Natural killer cell treated with Interleukin-12 subunit alpha and Interleukin-12 subunit beta and Interleukin-15 and Interleukin-18, amount 100 ng/mL, for 72 hours (primary cell): ENCODE measurements around the gene GABBR2. TPM values are rescaled to one million over a fixed set of nuclear protein-coding genes. Genes with fewer than 3 reads are reported as not detected.
"Not testable (repeated sequence)": the region's sequence is repeated elsewhere in the genome, so short reads cannot be mapped to it uniquely, and the experiment has no call there.

Experiments used
- ATAC-seq, 2 donors: fragments of 150-1000 bp; cut with Tn5 transposase in 1 of 2; sonication (Bioruptor Pico), chemical (Tn5 transposase) in 1 of 2; 2 replicates each; pipeline ENCODE4 v1.10.0; 2021
- DNase-seq: peaks from one replicate; pipeline ENCODE4 v3.0.0; 2022; ENCODE audit warnings: low spot score
- H3K27ac Mint-ChIP-seq, 2 donors: 1 replicate in 1 of 2; 2 replicates in 1 of 2; pipeline ENCODE4 v1.8.0; 2022; ENCODE audit warnings: mixed read lengths in 2 of 2, mild to moderate bottlenecking in 1 of 2, moderate library complexity in 1 of 2
- H3K27me3 Mint-ChIP-seq, 2 donors: 1 replicate in 1 of 2; 2 replicates in 1 of 2; pipeline ENCODE4 v1.8.0; 2022; ENCODE audit warnings: mixed read lengths in 2 of 2
- H3K36me3 Mint-ChIP-seq: one replicate; pipeline ENCODE4 v1.8.0; 2022; ENCODE audit warnings: mixed read lengths
- H3K4me1 Mint-ChIP-seq, 2 donors: 1 replicate in 1 of 2; 2 replicates in 1 of 2; pipeline ENCODE4 v1.8.0; 2022; ENCODE audit warnings: low read depth in 2 of 2, mixed read lengths in 2 of 2, mild to moderate bottlenecking in 1 of 2
- H3K4me3 Mint-ChIP-seq: one replicate; pipeline ENCODE4 v1.8.0; 2022; ENCODE audit warnings: mixed read lengths
- H3K9me3 Mint-ChIP-seq: 2 replicates; pipeline ENCODE4 v1.8.0; 2022; ENCODE audit warnings: mixed read lengths
- total RNA-seq, 2 donors: library from RNA; stranded (reverse); gene quantifications; one replicate each; pipeline ENCODE4 v1.2.3, GENCODE V29; 2022

GABBR2 gene
- total RNA-seq, 2 donors from 2014 or later, result not detected

DNA sequence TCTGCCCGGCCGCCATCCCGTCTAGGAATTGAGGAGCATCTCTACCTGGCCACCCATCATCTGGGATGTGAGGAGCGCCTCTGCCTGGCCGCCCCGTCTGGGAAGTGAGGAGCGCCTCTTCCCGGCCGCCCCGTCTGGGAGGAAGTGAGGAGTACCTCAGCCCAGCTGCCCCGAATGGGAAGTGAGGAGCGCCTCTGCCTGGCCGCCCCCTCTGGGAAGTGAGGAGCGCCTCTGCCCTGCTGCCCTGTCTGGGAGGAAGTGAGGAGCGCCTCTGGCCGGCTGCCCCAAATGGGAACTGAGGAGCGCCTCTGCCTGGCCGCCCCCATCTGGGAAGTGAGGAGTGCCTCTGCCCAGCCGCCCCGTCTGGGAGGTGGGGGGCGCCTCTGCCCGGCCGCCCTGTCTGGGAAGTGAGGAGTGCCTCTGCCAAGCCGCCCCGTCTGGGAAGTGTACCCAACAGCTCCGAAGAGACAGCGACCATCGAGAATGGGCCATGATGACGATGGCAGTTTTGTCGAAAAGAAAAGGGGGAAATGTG is 244.5 kb downstream of the GABBR2 start:
- not testable (repeated sequence) for DNase-seq, H3K27ac Mint-ChIP-seq, H3K9me3 Mint-ChIP-seq, H3K4me3 Mint-ChIP-seq, ATAC-seq, H3K4me1 Mint-ChIP-seq
- H3K27me3 Mint-ChIP-seq, result peaks cover 10 to 30% of the 10 kb centered on the region in 2 donors
- peaks cover 17% of the 10 kb centered on the region for H3K36me3 Mint-ChIP-seq

- Mint-ChIP-seq H3K27ac (no peak overlapping the region), H3K4me1 (no peaks in the 10 kb centered on the region), H3K9me3 (peaks cover 5% of the 10 kb centered on the region), H3K27me3 (peaks cover 9 to 39% of the 10 kb centered on the region in 2 donors), H3K4me3 (no peak overlapping the region), H3K36me3 (peaks cover 22% of the 10 kb centered on the region)
- ATAC-seq (no peak), DNase-seq (no peak)
Observed at GRCh38 chr9:98462310-98462709, 246.4 kb downstream of the GABBR2 start.

DNA sequence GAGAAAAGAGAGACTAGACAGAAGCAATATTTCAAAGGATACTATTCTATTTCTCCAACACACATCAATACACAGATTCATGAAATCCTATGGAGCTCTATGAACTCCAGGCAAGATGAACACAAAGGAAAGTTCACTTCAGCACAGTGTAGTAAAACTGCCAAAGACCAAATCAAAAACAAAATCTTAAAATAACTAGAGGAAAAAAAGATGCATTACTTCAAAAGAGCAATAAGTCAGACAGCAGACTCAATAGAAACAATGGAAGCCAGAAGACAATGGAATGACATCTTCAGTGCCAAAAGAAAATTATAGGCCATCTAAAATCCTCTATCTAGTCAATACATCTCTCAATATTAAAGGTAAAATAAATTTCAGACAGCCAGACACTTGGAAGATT is 248.0 kb downstream of the GABBR2 start:
- Mint-ChIP-seq H3K4me1 (no peaks in the 10 kb centered on the region), H3K4me3 (no peak overlapping the region), H3K27me3 (peaks cover 19 to 45% of the 10 kb centered on the region in 2 donors), H3K9me3 (peaks cover 5% of the 10 kb centered on the region), H3K27ac (no peak overlapping the region), H3K36me3 (peaks cover 22% of the 10 kb centered on the region)
- ATAC-seq, result no peak
- no peak for DNase-seq

DNA sequence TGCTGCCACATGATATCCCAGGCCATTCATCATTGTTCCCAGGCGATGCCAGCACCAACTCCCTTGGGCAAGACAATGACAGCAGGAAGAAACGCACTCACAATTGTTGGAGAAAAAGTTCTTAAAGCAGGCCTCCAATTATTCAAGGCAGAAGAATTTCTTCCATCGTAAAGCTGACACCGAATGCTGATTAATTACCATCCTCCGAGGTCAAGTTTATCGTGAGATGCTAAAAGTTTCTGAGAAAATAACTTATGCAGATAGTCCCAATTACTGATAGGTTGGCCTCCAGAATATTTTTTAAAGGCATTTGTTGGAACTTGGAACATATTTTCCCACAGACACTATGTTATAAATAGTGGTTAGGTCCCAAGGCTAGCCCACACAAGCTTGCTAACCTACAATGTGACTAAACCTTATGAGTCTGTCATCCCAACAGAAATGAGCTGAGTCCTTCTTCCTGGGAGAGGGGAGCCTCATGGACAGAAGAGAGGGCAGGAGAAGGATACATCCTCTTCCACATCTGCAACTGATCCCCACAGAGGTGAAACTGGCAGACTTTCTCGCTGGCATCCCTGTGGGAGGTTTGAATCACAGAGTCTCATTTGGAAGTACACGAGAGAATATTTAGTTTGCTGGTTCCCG is 250.9 kb downstream of the GABBR2 start:
- DNase-seq (no peak), ATAC-seq (no peak)
- Mint-ChIP-seq H3K4me3 (no peak overlapping the region), H3K27me3 (peaks cover 19 to 40% of the 10 kb centered on the region in 2 donors), H3K9me3 (peaks cover 5% of the 10 kb centered on the region), H3K36me3 (peaks cover 22% of the 10 kb centered on the region), H3K27ac (no peak overlapping the region), H3K4me1 (no peaks in the 10 kb centered on the region)

DNA sequence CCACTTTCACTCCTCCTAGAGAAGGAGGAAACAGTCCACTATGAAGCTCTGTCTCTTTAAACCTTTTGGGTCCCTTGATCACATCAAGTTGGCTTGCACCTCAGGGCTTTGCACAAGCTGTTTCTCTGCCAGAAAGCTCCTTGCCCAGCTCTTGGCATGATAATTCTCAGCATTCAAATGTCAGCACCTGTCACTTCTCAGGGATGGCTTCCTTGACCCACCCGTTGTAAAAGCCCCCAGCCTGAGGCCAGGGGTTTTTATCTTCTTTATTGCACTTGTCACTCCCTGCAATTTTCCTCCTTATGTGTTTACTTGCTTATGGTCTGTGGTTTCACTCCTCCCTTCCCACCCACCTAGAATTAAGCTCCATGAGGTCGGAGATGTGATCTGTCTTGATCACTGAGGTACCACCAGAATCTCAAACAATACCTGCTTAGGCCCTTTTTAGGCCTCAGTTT is 252.6 kb downstream of the GABBR2 start:
- H3K27me3 Mint-ChIP-seq, result peaks cover 19 to 50% of the 10 kb centered on the region in 2 donors
- no peak overlapping the region for H3K4me3 Mint-ChIP-seq
- ATAC-seq (no peak), DNase-seq (no peak)
- H3K36me3 Mint-ChIP-seq, result peaks cover 21% of the 10 kb centered on the region
- H3K27ac Mint-ChIP-seq, result no peak overlapping the region
- H3K4me1 Mint-ChIP-seq, result no peaks in the 10 kb centered on the region
- H3K9me3 Mint-ChIP-seq, result peaks cover 5% of the 10 kb centered on the region

DNA sequence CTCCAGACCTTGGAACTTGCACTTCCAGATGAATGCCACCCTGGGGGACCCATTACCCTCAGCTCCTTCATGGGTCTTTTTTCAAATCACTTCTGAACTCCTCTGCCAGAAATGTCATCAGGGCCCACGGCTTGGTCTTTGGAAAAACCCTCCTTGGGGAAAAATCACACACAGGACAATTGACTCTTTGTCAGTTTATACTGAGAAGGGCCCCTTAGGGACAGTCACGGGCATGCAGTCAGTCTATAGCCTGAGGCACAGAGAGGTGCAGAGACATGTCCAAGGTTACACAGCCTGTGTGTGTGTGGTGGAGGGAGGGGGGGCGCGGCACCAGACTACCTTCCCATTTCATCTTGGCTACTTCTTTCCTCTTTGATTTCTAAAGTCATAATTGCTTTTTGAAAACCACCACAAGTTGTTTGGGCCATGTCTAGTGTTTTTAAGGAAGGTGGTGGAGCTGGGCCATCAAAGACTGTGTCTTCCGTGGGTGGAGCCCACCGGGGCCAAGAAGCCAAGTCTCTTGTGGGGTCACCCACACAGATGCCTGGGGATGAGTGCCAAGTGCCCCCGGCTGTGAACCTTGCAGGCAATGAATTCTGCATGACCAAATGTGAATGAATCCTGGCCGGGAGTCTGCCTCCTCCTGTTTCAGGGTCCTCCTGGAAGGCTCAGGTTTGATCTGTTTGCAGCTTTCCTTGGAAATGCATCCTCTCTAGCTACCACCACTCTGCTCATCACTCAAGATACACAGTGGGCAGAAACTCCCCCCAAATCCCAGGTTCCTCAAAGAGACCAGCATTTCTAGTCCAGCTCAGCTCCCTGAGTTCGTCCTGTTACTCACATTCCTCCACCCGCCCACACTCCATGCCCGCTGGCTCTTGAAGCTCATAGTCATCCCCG is 253.2 kb downstream of the GABBR2 start:
- Mint-ChIP-seq H3K36me3 (peaks cover 14% of the 10 kb centered on the region), H3K27me3 (peaks cover 15 to 44% of the 10 kb centered on the region in 2 donors), H3K4me3 (no peak overlapping the region), H3K4me1 (no peaks in the 10 kb centered on the region), H3K27ac (no peak overlapping the region), H3K9me3 (no peaks in the 10 kb centered on the region)
- DNase-seq (no peak), ATAC-seq (no peak)

DNA sequence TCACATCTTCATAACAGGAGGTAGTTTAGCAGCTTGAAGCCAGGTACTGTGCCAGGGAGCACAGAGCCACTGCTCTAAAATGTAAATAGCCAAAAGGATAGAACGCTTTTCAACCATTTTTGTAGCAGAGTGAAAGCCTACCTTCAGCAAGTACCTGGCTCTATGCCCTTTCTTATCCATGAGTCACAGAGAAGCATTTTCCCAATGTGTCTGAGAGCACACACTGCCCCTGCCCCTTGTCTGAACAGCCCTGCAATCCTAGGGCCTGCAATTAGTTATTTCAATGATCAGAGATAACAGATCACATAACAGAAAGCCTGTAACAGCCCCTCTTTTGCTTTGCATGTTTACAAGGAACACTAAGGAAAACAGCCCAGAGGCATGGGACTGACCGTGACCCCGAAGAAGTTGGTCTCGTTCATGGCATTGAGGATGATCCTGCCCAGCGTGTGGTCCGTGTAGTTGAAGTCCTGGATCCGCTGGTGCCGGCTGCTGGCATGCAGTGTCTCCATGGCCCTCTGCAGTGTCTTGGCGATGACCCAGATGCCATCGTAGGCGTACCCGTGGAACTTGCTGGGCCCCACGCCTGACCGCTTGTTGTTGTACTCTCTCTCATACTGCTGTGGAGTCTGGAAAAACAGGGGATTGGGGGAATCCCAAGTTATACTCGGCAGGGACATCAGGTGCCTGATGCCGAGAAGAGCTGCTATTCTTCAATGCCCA is 255.0 kb downstream of the GABBR2 start:
- Mint-ChIP-seq H3K4me3 (no peak overlapping the region), H3K27ac (no peak overlapping the region), H3K27me3 (peaks cover 15 to 33% of the 10 kb centered on the region in 2 donors), H3K4me1 (no peaks in the 10 kb centered on the region), H3K36me3 (peaks cover under 1% of the 10 kb centered on the region), H3K9me3 (no peaks in the 10 kb centered on the region)
- DNase-seq, result no peak
- ATAC-seq, result no peak

GRCh38 chr9:98451576-98451975 is 257.2 kb downstream of the GABBR2 start:
- Mint-ChIP-seq H3K36me3 (no peaks in the 10 kb centered on the region), H3K9me3 (no peaks in the 10 kb centered on the region), H3K27ac (no peak overlapping the region), H3K4me1 (no peaks in the 10 kb centered on the region), H3K4me3 (no peak overlapping the region), H3K27me3 (peaks cover 8 to 22% of the 10 kb centered on the region in 2 donors)
- ATAC-seq (no peak), DNase-seq (no peak)

DNA sequence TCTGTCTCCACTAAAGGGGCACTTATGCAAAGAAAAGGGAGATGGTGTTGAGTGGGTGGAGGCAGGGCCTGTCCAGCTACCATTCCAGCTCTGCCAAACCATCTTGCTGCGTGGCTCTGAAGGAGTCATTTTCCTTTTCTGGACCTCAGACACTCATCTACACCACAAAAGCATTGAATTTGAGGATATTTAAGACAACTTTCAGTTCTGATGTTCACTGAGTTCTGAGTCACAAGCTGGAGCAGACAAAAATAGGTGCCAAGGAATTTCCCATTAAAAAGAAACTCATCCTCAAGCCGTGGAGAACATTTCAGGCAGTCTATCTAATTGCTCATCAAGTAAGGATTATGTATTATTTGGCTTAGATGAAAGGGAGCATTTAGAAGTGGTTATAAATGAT is 258.2 kb downstream of the GABBR2 start:
- no peaks in the 10 kb centered on the region for H3K9me3 Mint-ChIP-seq
- H3K36me3 Mint-ChIP-seq, result no peaks in the 10 kb centered on the region
- no peak for DNase-seq
- no peak for ATAC-seq
- H3K4me3 Mint-ChIP-seq, result no peak overlapping the region
- H3K4me1 Mint-ChIP-seq, result no peaks in the 10 kb centered on the region
- H3K27me3 Mint-ChIP-seq, result peaks cover 3 to 23% of the 10 kb centered on the region in 2 donors
- H3K27ac Mint-ChIP-seq, result no peak overlapping the region

DNA sequence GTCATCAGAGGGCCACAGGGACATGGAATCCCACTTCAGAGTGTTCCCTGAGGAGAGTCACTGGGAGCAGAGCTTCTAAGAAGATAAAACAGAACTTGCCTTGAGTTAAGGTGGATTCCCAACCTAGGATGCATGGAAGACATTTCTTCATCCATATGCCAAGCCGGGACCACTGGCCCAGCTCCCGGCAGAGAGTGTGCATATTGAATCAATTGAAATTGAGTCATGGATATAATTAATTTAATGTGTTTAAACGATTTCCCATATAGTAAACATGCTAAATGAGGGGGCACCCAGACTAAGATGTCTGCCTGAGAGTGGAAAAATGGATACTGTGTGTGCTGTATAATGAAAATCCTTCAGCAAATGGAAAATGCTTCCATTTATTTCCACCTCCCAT is 258.9 kb downstream of the GABBR2 start:
- DNase-seq, result no peak
- Mint-ChIP-seq H3K4me1 (no peaks in the 10 kb centered on the region), H3K9me3 (no peaks in the 10 kb centered on the region), H3K4me3 (no peak overlapping the region), H3K27ac (no peak overlapping the region), H3K36me3 (no peaks in the 10 kb centered on the region), H3K27me3 (peaks cover 10 to 29% of the 10 kb centered on the region in 2 donors)
- no peak for ATAC-seq

DNA sequence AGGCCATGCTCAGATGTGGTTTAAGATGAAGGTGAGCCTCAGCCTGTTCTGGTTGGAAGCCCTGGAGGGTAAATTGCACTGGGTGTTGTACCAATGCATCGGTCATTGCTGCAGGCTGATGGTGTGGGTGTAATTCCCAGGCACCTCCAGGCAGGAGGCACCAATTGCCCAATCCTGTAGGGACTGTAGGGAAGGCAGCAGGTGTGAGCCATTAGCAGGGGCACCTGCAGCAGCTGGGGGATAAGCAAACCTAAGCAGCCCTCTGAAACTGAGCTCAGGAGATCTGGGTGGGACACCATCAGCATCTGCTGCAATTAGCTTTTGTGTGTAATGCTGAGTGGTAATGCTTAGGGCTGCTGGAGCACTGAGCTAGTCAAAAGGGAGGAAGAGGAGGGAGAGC is 263.2 kb downstream of the GABBR2 start:
- no peaks in the 10 kb centered on the region for H3K9me3 Mint-ChIP-seq
- peaks cover 17 to 37% of the 10 kb centered on the region in 2 donors for H3K27me3 Mint-ChIP-seq
- H3K27ac Mint-ChIP-seq, result no peak overlapping the region
- no peaks in the 10 kb centered on the region for H3K36me3 Mint-ChIP-seq
- DNase-seq (no peak), ATAC-seq (peak in 1 of 2 donors; percentile 30)
- H3K4me1 Mint-ChIP-seq, result no peaks in the 10 kb centered on the region
- H3K4me3 Mint-ChIP-seq, result no peak overlapping the region

- no peak overlapping the region for H3K4me3 Mint-ChIP-seq
- no peaks in the 10 kb centered on the region for H3K9me3 Mint-ChIP-seq
- H3K4me1 Mint-ChIP-seq, result no peaks in the 10 kb centered on the region
- H3K27ac Mint-ChIP-seq, result no peak overlapping the region
- ATAC-seq (no peak), DNase-seq (no peak)
- H3K36me3 Mint-ChIP-seq, result no peaks in the 10 kb centered on the region
- H3K27me3 Mint-ChIP-seq, result peaks cover 17 to 37% of the 10 kb centered on the region in 2 donors
Observed at GRCh38 chr9:98444601-98445000, 264.1 kb downstream of the GABBR2 start.

- ATAC-seq, result no peak
- Mint-ChIP-seq H3K9me3 (no peaks in the 10 kb centered on the region), H3K4me3 (no peak overlapping the region), H3K27me3 (peaks cover 17 to 37% of the 10 kb centered on the region in 2 donors), H3K36me3 (no peaks in the 10 kb centered on the region), H3K27ac (no peak overlapping the region), H3K4me1 (no peaks in the 10 kb centered on the region)
- no peak for DNase-seq
Observed at GRCh38 chr9:98442541-98442940, 266.2 kb downstream of the GABBR2 start.
